ENCODE data around the gene FADS1. TPM values are rescaled to one million over a fixed set of nuclear protein-coding genes. Genes with fewer than 3 reads are reported as not detected.

FADS1 gene
- total and polyA plus RNA-seq, 2 of the 13 experiments (the other 11 are each of a cell fraction or from before 2014, with no cell fraction given): 91.8 to 108 TPM

DNA sequence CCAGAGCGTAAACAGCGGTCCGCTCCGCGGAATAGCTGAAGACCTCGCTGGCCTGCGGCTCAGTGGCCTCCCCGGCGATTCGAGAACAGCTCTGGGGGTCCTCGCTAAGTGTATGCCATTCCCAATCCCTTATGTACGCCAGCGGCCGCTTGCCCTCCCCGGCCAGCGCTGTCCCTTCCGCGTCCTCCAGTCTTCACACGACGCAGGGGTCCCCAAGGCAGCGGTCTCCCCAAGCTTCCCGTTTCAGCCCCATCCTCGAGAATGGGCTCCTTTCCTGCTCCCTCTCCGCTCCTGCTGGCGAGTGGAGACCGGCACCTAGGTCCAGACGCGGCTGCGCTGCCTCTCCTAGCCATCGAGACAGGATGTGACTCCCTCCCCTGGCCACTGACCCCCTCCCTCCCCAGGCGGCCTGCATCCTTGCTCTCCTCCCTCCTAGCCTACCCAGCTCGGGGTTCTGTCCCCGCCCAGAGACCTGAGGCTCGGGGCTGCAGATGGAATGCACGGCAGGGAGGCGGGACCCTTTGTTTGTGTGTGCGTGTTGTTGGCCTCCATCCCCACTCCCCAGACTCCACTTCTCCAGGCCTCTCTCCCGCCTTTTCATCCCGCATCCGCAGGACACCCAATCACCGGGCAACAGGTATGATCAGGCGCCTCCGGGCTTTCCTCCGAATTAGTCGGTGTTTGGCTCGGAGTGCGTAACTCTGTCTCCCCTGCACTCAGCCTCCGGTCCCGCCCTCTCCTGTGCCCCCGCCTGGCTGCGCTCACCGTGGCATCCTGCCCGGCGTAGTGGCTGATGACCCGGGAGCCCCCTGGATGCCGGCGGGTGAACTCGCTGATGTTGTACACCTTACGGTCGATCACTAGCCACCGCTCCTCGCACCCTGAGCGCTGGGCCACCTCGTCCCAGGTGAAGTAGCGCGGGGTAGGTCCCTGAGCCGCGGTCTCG is 740 bp downstream of the FADS1 start (continued):
- TF ChIP-seq, protein P1, sequence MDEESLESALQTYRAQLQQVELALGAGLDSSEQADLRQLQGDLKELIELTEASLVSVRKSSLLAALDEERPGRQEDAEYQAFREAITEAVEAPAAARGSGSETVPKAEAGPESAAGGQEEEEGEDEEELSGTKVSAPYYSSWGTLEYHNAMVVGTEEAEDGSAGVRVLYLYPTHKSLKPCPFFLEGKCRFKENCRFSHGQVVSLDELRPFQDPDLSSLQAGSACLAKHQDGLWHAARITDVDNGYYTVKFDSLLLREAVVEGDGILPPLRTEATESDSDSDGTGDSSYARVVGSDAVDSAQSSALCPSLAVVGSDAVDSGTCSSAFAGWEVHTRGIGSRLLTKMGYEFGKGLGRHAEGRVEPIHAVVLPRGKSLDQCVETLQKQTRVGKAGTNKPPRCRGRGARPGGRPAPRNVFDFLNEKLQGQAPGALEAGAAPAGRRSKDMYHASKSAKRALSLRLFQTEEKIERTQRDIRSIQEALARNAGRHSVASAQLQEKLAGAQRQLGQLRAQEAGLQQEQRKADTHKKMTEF (CRISPR knock-in tag; IDR thresholded peaks at IDR 0.05): no peak; the same call in 1 of the 2 replicates
- TF ChIP-seq CENPT (CRISPR knock-in tag; IDR thresholded peaks at IDR 0.05; ENCODE audit: low read depth) (no peak), ZNF224 (CRISPR knock-in tag; IDR thresholded peaks at IDR 0.05) (no peak), FOXP1 (IDR thresholded peaks at IDR 0.05) (no peak), FOXP1 (CRISPR knock-in tag; IDR thresholded peaks at IDR 0.05) (no peak), ZNF674 (CRISPR knock-in tag; IDR thresholded peaks at IDR 0.05; ENCODE audit: low read depth) (no peak), ZFP37 (CRISPR knock-in tag; IDR thresholded peaks at IDR 0.05; ENCODE audit: borderline replicate concordance) (0 out of 2 replicates have a peak, but pooled peaks have one; percentile 27), BRF2 (CRISPR knock-in tag; IDR thresholded peaks at IDR 0.05) (no peak), PREB (CRISPR knock-in tag; IDR thresholded peaks at IDR 0.05) (no peak; the same call in 1 of the 2 replicates), MLLT10 (CRISPR knock-in tag; IDR thresholded peaks at IDR 0.05) (no peak), ZNF770 (CRISPR knock-in tag; IDR thresholded peaks at IDR 0.05) (peak; percentile 82)
- TF ChIP-seq, protein P2, sequence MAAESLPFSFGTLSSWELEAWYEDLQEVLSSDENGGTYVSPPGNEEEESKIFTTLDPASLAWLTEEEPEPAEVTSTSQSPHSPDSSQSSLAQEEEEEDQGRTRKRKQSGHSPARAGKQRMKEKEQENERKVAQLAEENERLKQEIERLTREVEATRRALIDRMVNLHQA (CRISPR knock-in tag; IDR thresholded peaks at IDR 0.05): no peak
- TF ChIP-seq, protein P3, sequence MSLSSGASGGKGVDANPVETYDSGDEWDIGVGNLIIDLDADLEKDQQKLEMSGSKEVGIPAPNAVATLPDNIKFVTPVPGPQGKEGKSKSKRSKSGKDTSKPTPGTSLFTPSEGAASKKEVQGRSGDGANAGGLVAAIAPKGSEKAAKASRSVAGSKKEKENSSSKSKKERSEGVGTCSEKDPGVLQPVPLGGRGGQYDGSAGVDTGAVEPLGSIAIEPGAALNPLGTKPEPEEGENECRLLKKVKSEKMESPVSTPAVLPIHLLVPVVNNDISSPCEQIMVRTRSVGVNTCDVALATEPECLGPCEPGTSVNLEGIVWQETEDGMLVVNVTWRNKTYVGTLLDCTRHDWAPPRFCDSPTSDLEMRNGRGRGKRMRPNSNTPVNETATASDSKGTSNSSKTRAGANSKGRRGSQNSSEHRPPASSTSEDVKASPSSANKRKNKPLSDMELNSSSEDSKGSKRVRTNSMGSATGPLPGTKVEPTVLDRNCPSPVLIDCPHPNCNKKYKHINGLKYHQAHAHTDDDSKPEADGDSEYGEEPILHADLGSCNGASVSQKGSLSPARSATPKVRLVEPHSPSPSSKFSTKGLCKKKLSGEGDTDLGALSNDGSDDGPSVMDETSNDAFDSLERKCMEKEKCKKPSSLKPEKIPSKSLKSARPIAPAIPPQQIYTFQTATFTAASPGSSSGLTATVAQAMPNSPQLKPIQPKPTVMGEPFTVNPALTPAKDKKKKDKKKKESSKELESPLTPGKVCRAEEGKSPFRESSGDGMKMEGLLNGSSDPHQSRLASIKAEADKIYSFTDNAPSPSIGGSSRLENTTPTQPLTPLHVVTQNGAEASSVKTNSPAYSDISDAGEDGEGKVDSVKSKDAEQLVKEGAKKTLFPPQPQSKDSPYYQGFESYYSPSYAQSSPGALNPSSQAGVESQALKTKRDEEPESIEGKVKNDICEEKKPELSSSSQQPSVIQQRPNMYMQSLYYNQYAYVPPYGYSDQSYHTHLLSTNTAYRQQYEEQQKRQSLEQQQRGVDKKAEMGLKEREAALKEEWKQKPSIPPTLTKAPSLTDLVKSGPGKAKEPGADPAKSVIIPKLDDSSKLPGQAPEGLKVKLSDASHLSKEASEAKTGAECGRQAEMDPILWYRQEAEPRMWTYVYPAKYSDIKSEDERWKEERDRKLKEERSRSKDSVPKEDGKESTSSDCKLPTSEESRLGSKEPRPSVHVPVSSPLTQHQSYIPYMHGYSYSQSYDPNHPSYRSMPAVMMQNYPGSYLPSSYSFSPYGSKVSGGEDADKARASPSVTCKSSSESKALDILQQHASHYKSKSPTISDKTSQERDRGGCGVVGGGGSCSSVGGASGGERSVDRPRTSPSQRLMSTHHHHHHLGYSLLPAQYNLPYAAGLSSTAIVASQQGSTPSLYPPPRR (CRISPR knock-in tag; IDR thresholded peaks at IDR 0.05; ENCODE audit: borderline replicate concordance): no peak
- TF ChIP-seq, protein P4, sequence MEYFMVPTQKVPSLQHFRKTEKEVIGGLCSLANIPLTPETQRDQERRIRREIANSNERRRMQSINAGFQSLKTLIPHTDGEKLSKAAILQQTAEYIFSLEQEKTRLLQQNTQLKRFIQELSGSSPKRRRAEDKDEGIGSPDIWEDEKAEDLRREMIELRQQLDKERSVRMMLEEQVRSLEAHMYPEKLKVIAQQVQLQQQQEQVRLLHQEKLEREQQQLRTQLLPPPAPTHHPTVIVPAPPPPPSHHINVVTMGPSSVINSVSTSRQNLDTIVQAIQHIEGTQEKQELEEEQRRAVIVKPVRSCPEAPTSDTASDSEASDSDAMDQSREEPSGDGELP (IDR thresholded peaks at IDR 0.05; ENCODE audit: borderline replicate concordance, low read depth): no peak

All from HepG2 (cell line).